HL-60/S4 treated with retinoic acid at 250 ng/mL for 4 days and 3 days (cell line): Measurements from ENCODE around the gene TOLLIP.

Experiments used
- in situ Hi-C: fragments of 300-500 bp; cut with MboI; formaldehyde crosslinking; loops from 2 replicates; pipeline ENCODE4 v1.7.0; 2022; ENCODE audit warnings: low sequenced_read_pairs

Gene TOLLIP

DNA sequence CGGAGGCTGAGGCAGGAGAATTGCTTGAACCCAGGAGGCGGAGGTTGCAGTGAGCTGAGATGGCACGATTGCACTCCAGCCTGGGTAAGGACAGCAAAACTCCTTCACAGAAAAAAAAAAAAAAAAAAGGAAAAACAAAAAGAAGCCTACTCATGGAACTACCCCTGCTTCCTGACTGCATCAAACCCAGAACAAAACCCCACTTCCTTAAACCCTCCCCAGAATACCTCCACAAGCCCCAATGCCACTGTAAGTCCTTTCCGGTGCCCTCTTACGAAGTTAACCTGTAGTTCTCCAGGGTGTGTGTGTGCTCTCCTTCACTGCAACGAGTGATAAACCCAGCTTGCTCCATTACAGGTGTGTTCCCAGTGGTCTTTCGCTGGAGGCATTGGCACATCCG, 8.6 kb upstream of the TOLLIP start:
- in situ Hi-C loops: no loop called here

DNA sequence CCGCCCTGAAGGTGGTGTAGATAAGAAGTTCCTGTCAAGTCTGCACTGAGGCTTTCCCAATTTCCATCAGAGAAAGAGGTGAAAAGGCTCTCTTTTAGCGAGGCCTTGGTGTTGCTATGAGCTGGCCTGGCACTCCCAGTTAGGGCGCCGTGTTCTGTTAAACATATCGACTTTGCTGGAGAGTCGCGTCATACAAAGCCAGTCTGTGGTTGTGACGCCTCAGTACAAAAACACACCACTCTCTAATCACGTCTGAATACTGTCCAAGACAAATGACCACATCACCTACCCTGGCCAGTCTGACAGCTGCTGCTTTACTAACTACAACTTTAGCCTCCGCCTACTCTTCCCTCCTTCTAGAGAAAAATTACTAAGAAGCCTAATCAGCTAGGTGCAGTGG, 8.0 kb upstream of the TOLLIP start:
- in situ Hi-C loops: no loop called here

GRCh38 chr11:1310772-1311468, 1.5 kb upstream of the TOLLIP start:
- in situ Hi-C loops: no loop called here

GRCh38 chr11:1310318-1310687, 871 bp upstream of the TOLLIP start:
- in situ Hi-C loops: no loop called here

DNA sequence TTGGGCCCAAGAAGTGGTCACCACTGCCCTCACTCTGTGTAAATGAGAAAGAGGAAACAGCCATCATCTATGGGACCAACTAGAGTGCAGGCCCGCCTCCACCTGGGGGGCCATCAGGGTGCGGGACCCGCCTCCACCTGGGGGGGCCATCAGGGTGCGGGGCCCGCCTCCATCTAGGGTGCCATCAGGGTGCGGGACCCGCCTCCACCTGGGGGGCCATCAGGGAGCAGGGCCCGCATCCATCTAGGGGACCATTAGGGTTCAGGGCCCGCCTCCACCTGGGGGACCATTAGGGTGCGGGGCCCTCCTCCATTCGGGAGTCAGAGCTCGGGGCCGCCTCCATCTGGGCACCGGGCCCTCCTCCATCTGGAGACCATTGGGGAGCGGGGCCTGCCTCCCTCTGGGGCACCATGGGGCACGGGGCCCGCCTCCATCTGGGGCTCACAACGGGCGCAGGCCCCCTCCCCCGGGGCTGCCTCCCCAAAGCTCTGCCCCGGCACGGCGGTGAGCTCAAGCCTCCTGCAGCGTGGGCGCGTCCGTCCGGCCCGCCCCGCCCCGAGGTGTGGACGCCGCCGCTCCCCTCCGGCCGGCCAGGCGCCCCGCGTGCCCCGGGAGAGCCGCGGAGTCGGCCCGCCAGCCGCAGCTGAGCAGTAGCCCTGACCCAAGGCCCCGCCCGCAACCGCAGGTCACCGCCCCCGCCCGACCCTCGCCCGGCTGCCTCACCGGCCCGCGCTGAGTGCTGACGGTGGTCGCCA, 512 bp downstream of the TOLLIP start:
- in situ Hi-C loops: no loop called here

DNA sequence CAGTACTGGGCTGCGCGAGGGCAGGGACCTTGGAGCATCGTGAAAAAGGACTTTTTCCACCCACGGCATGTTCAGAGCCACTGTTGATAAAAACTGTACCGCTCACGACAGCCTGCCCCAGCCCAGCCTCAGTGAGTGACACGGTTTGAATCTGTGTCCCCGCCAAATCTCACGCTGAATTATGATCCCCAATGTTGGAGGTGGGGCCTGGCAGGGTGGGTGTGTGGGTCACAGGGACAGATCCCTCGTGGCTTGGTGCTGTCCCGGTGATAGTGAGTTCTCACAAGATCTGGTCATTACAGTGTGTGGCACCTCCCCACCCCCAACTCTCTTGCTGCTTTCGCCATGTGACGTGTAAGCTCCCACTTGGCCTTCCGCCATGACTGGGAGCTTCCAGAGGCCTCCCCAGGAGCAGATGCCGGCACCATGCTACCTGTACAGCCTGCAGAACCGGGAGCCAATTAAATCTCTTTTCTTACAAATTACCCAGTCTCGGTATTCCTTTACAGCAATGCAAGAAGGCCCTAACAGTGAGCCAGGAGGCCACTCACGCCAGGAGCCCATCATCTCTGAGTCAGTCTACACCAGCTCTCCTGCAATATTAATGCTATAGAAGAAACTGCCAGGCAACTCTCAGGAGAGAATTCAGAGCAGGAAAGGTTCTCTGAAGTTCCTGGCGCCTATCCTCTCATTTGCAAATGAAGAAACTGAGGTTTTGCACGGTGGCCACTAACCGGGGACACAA, 1.3 kb downstream of the TOLLIP start:
- in situ Hi-C loops: no loop called here

DNA sequence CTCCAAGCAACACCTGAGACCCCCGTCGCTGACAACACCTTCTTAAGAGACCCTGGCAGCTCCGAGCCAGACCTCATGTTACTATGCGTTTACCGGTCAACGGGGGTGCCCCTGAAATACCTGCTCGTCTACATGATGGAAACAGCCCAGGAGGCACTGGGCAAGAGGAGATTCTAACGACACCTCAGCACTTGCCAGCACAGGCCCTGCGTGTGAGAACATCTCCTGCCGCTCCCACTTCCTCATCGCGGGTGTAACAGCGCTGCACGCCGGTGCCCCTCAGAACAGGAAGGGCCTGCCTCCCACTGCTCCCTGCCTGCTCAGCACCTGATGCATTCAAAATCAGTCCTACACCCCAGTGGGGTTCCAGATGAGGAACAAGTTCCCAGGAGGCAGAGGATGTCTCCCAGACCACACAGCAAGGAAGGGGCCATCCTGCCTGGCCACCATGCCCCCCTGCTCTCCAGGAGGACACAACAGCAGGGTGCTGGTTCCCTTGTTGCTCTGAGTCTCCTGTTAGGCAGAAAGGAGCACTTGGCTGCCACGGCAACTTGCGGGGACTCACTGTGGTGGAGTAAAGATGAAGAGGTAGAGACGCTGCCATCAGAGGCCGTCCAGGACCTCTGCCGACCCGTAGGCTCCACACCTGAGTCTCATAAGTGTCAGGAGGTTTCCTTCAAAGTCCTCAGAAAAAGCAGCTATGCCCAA, 2.1 kb downstream of the TOLLIP start:
- in situ Hi-C loops: no loop called here

- in situ Hi-C loops: no loop called here
These were observed 3.0 kb downstream of the TOLLIP start for GRCh38 chr11:1306186-1307162.

- in situ Hi-C loops: no loop called here
These were observed 3.9 kb downstream of the TOLLIP start for GRCh38 chr11:1305501-1306056.

GRCh38 chr11:1305063-1305495, 4.4 kb downstream of the TOLLIP start:
- in situ Hi-C loops: no loop called here

- in situ Hi-C loops: no loop called here
These were observed 5.1 kb downstream of the TOLLIP start for GRCh38 chr11:1304380-1304779.

DNA sequence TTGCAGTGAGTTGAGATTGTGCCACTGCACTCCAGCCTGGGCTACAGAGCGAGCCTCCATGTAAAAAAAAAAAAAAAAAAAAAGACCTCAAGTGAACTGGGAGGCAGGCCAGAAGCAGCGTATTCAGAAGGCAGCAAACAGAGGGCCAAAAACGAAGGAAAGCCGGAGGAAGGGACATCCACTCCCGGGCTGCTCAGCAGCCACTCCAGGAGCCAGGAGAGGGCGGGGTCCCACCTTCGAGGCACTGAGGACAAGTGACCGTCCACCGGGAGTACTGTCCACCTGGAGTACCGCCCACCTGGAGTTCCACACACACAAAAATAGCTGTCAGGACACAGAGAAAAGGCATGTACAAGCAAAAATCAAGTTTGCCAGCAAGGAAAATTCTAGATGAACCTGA, 5.5 kb downstream of the TOLLIP start:
- in situ Hi-C loops: no loop called here

DNA sequence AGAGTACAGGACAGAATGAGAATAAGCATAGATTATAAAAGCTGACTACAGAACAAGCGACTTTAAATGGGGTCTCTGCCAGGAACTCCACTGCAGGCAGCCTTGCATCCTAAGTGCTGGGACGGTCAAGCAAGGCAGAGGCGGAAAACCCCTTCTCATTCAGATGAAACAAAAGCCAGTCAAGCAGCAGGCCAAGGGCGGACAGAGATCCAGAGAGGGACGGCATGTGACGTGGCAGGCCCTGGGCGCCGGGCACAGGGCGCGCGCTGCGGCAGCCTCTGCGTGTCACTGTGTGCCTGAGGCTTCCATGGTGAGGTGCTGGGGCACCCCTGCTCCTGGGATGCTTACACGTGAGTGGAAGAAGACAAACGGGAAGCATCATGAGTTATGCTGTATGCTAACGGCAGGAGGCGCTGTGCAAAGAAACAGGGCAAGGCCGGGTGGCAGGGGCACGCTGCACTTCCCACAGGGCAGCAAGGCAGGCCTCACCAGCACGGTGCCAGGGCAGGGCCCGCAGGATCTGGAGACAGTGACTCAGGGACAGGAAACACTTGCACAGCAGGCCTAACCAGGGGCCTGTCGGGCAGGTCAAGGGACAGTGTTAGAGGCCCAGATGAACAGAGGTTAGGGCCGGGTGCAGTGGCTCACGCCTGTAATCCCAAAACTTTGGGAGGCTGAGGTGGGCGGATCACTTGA, 6.2 kb downstream of the TOLLIP start:
- in situ Hi-C loops: no loop called here

GRCh38 chr11:1302461-1303125, 6.8 kb downstream of the TOLLIP start:
- in situ Hi-C loops: no loop called here

DNA sequence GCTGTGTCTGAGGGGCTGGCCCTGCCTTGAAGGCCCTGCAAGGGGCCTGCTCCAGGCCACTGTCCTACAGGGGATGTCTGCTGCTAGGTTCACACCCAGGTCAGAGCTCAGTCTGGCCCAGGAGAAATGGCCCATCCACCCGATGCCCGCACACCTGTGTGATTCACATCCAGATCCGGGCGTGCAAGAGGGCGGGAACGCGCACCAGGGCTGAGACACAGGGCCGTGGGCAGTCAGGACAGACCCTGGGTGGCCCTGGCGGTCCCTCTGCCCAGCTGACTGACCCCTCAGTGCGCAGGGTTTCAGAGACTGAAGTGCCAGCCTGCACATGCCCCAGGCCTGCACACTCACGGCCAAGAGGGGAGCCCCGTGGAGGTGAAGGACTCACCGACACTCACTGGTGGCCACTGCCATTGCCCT, 7.4 kb downstream of the TOLLIP start:
- in situ Hi-C loops: no loop called here

- in situ Hi-C loops: no loop called here
These were observed 8.0 kb downstream of the TOLLIP start for GRCh38 chr11:1301220-1302000.

DNA sequence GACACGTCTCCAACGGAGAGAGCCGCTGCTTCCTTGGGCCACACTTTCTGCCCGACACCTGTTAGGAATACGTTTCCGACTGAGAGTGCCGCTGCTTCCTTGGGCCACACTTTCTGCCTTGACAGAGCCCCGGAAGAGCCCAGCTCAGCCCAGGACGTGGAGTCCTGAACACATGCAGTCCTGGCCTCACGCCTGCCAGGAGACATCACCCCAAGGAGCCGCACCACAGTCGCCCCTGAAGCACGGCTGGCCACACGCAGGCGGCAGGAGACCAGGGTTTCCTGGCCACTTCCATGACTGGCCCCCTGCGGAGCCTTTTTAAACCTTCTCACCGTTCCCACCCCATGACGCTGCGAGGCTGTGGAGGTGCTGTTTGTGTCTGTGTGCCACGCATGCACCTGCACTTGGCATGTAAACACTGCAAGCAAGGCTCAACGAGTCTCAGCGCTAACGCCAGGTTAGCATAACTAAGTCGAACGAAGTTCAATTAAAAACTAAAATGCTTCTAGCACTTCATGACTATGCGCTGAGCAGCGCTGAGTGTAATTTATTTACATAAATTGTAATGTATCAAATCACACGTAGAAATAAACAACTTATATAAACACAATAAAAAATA, 8.8 kb downstream of the TOLLIP start:
- in situ Hi-C loops: no loop called here
